Thoracic aorta (tissue), 2 donors: ENCODE measurements around the gene TIMM21. TPM values are rescaled to one million over a fixed set of nuclear protein-coding genes. Genes with fewer than 3 reads are reported as not detected.

Source experiments
- ATAC-seq: fragments of 150-250 bp; one replicate; pipeline ENCODE4 v1.8.0; 2017; ENCODE audit warnings: low read depth; ENCODE audit not compliant: insufficient number of reproducible peaks, low FRiP score
- DNase-seq: peaks from one replicate; pipeline ENCODE4 v3.0.0-alpha.2; 2020; ENCODE audit warnings: low spot score
- H3K27ac ChIP-seq, 2 donors: fragments of 200-600 bp; sonication (generic); 1 replicate in 1 of 2; 2 replicates in 1 of 2; pipeline ENCODE4 v1.5.1; 2016; ENCODE audit warnings: mild to moderate bottlenecking in 2 of 2, moderate library complexity in 2 of 2
- H3K27me3 ChIP-seq: fragments of 200-600 bp; sonication (generic); replicated peaks from 2 replicates; pipeline ENCODE4 v1.6.0; 2016; ENCODE audit warnings: mild to moderate bottlenecking; ENCODE audit not compliant: insufficient read depth
- H3K36me3 ChIP-seq: fragments of 200-600 bp; sonication (generic); one replicate; pipeline ENCODE4 v1.5.1; 2016
- H3K4me1 ChIP-seq, 2 donors: fragments of 200-600 bp; sonication (generic); 1 replicate in 1 of 2; 2 replicates in 1 of 2; pipeline versions ENCODE4 v1.5.1 to v1.6.0; 2016; ENCODE audit warnings: low read depth in 2 of 2, mild to moderate bottlenecking in 1 of 2; ENCODE audit not compliant: control insufficient read depth in 1 of 2
- H3K4me3 ChIP-seq: fragments of 200-600 bp; sonication (generic); 2 replicates; pipeline ENCODE4 v1.5.1; 2016; ENCODE audit warnings: mild to moderate bottlenecking
- H3K9me3 ChIP-seq: fragments of 200-600 bp; sonication (generic); 2 replicates; pipeline ENCODE4 v1.5.1; 2016
- total RNA-seq, 2 donors: library from RNA; depleted of rRNA; stranded (reverse); fragments of >200 nt; gene quantifications; one replicate each; pipeline versions ENCODE4 v1.1.0 to v1.2.3, GENCODE V29; 2016
- TF ChIP-seq, protein P1 (sequence below): fragments of 200-600 bp; sonication (generic); IDR thresholded peaks from one replicate; pipeline ENCODE4 v1.5.1; 2019; ENCODE audit warnings: antibody characterized with exemption

TIMM21 gene
- total RNA-seq, 2 donors from 2014 or later, result 14.5 to 34.5 TPM

DNA sequence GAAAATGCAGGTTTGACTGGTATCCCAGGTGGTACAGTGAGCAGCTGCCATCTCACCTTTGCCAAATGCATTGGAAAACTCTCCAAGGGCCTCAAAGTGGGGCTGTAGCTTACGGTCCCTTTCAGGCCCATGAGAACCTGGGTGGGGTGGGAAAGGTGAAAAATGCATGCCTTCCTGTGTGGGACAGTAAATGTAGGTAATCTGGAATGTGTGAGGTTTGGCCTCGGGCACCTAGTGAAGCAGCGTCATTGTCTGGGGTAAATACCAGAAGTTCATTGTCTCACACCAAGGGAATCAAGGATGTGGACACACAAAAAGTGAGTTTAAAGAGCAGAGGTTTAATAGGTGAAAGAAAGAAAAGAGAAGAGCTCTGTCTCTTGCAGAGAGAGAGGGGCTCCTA lies 36.6 kb downstream of the TIMM21 start:
- Histone ChIP-seq H3K27me3 (no peaks in the 10 kb centered on the region), H3K9me3 (no peaks in the 10 kb centered on the region), H3K36me3 (no peaks in the 10 kb centered on the region), H3K27ac (no peak overlapping the region), H3K4me1 (no peaks in the 10 kb centered on the region), H3K4me3 (no peak overlapping the region)
- DNase-seq, result no peak
- TF ChIP-seq, protein P1, sequence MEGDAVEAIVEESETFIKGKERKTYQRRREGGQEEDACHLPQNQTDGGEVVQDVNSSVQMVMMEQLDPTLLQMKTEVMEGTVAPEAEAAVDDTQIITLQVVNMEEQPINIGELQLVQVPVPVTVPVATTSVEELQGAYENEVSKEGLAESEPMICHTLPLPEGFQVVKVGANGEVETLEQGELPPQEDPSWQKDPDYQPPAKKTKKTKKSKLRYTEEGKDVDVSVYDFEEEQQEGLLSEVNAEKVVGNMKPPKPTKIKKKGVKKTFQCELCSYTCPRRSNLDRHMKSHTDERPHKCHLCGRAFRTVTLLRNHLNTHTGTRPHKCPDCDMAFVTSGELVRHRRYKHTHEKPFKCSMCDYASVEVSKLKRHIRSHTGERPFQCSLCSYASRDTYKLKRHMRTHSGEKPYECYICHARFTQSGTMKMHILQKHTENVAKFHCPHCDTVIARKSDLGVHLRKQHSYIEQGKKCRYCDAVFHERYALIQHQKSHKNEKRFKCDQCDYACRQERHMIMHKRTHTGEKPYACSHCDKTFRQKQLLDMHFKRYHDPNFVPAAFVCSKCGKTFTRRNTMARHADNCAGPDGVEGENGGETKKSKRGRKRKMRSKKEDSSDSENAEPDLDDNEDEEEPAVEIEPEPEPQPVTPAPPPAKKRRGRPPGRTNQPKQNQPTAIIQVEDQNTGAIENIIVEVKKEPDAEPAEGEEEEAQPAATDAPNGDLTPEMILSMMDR, result no peak
- no peak for ATAC-seq

DNA sequence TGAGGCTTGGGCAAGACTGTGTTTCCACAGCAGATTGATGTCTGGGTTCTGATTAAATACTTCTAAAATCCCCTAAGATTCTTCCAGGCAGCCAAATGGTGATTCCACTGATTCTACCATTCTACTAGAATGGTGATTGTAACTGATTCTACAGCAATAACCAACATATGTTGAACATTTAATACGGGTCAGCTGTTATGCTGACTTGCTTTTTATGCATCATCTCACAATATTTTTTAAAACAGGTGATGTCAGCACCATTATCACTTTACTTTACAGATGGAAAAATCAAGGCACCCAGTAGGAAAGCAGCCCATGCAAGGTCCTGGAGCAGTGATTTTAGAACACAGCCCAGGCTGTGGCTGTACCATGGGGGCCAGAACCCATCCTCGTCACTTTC lies 37.5 kb downstream of the TIMM21 start:
- DNase-seq (no peak), ATAC-seq (no peak)
- TF ChIP-seq, protein P1, result no peak
- Histone ChIP-seq H3K4me3 (no peak overlapping the region), H3K36me3 (no peaks in the 10 kb centered on the region), H3K4me1 (no peaks in the 10 kb centered on the region), H3K9me3 (no peaks in the 10 kb centered on the region), H3K27me3 (no peaks in the 10 kb centered on the region), H3K27ac (no peak overlapping the region)

DNA sequence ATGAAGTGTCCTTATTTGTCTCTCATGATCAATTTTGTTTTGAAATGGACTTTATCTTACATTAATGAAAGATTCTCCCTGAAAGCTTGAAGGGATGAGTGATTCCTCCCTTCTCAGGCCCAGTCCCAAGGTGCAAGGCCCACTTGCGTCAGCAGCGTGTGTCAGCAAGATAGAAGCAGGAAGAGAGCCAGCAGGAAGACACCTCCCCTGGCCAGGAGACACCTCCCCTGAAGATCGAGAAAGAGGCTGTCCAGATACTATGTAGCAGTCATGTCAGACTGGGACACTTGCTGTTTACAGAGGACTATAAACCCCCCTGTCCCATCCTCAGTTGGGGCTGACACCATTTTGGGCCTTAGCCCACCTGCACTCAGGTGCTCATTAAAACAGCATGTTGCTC lies 38.3 kb downstream of the TIMM21 start:
- H3K4me1 ChIP-seq, result no peaks in the 10 kb centered on the region
- H3K4me3 ChIP-seq, result no peak overlapping the region
- H3K27me3 ChIP-seq, result no peaks in the 10 kb centered on the region
- no peaks in the 10 kb centered on the region for H3K9me3 ChIP-seq
- TF ChIP-seq, protein P1, result no peak
- H3K36me3 ChIP-seq, result no peaks in the 10 kb centered on the region
- ATAC-seq (no peak), DNase-seq (no peak)
- H3K27ac ChIP-seq, result no peak overlapping the region

DNA sequence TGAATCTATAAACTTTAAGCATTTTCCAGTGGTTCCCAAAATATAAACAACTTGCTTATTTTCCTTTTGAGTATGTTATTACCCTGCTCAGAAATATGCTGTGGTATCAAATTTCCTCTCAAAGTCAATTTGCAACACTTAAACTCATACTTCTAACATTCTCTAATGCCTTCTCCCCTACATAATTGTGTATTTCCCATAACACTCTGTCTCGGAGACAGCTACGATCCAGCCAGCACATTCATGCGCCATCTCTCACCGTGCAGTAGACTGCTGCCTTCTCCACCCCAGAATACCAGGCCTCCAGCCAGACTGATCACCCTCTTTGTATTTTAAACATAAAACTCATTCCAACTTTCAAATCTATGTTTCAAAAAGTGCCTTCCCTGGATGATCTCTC lies 41.8 kb downstream of the TIMM21 start:
- DNase-seq, result no peak
- H3K27me3 ChIP-seq, result no peaks in the 10 kb centered on the region
- ATAC-seq, result no peak
- no peaks in the 10 kb centered on the region for H3K36me3 ChIP-seq
- H3K4me1 ChIP-seq, result no peaks in the 10 kb centered on the region
- no peaks in the 10 kb centered on the region for H3K9me3 ChIP-seq
- no peak overlapping the region for H3K4me3 ChIP-seq
- no peak overlapping the region for H3K27ac ChIP-seq
- TF ChIP-seq, protein P1, result no peak

DNA sequence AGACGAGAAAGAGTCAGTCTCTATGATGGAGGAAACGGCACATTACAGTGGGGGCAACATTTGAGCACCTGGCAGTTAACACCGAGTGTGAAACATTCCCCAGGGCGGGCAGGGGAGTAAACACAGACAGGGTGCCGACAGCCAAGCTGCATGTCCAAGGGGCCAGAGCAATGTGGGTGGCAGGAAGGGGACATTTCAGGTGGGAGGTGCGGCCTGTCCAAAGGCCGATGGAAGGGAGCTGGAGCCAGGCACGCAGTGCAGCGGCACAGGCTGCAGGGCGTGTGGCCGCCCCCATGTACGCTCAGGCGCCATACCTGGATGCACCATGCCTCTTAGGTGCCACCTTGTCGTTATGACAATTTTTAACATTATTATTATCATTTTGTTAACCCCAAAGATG lies 43.3 kb downstream of the TIMM21 start:
- ATAC-seq (no peak), DNase-seq (no peak)
- no peaks in the 10 kb centered on the region for H3K9me3 ChIP-seq
- H3K4me1 ChIP-seq, result no peaks in the 10 kb centered on the region
- no peak overlapping the region for H3K4me3 ChIP-seq
- no peaks in the 10 kb centered on the region for H3K27me3 ChIP-seq
- TF ChIP-seq, protein P1, result no peak
- H3K27ac ChIP-seq, result no peak overlapping the region
- no peaks in the 10 kb centered on the region for H3K36me3 ChIP-seq
